GM19372 (cell line): Measurements from ENCODE around the gene TFPI.
"Not testable (repeated sequence)": the region's sequence is repeated elsewhere in the genome, so short reads cannot be mapped to it uniquely, and the experiment has no call there.

Source experiments
- ATAC-seq: cut with Tn5 transposase; IDR thresholded peaks from one replicate; pipeline ENCODE4 v1.9.1; 2021; ENCODE audit warnings: mild to moderate bottlenecking, low read depth, moderate library complexity; ENCODE audit not compliant: unreplicated experiment

TFPI gene

DNA sequence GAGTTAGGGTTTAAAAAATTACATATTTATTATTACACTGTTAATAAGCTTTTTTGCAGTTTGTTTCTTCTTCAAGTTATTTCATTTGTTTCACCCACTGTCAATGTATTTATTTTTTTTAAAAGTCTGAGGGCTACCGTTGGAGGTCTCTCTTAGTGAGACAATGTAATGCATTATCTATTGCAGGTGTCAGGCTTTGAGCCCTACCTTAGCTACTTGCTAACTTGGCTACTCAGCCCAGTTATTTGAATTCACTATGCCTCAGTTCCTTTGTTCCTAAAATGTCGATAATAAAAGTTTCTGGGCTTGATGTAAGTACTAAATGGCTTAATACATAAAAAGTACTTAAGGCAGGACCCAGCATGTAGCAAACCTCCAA, 458 bp upstream of the TFPI start:
- no peak for ATAC-seq

- ATAC-seq = no peak
Observed at GRCh38 chr2:187552828-187553681, 1.2 kb downstream of the TFPI start.

- ATAC-seq = no peak
Observed at GRCh38 chr2:187552381-187552780, 1.9 kb downstream of the TFPI start.

DNA sequence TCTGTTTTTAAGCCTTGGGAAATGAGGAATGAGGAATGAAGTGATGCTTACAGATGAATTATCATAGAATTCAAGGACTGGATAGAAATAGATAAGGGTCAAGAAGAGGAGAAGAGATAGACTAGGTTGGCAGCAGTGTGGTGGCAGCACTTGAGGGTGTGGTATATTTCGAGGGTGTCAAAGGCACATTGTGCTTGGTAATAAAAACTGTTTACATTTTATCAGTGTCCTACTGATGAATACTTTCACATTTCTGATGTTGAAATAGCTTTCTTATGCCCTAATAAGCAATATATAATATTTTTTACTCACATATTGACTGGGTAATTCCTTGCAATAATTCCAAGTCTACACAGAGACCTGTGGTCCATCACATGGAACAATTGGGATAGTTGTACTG, 3.4 kb downstream of the TFPI start:
- ATAC-seq = no peak

GRCh38 chr2:187549951-187550555, 4.2 kb downstream of the TFPI start:
- ATAC-seq = no peak

DNA sequence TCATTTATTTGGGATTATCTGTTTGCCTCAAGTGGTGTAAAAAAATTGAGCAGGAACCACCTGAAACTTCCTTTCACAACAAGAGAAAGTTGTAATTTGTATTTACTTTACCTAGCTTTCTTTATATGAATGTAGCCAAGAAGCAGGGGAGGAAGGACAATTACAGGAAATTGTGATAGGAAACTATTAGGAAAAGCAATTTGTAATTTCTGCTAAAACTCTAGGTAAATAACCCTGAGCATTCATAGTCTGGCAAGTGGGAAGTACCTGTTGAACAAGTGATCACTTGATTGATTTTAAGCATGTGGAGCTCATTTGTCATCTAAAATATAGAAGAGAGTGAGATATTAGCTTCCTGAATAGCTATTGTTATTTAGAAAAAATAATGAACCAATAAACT, 5.0 kb downstream of the TFPI start:
- ATAC-seq = no peak

DNA sequence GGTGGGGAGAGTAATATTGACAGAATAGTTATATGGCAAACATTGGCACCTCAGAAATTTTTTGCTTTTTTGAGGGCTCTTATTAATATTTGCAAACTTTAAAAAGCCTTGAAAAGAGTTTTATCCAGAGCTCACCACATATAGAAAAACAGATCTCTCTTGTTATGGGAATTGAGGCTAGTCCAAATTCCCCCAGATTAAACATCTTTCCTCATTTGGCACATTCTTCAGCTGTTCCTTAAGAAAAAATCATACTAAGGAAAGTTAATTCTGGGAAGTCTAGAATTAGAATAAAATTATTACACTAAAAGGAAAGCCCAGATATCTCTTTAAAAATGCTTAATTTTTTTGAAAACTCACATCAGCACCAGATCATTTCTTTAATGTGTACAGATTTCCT, 5.6 kb downstream of the TFPI start:
- ATAC-seq = no peak

DNA sequence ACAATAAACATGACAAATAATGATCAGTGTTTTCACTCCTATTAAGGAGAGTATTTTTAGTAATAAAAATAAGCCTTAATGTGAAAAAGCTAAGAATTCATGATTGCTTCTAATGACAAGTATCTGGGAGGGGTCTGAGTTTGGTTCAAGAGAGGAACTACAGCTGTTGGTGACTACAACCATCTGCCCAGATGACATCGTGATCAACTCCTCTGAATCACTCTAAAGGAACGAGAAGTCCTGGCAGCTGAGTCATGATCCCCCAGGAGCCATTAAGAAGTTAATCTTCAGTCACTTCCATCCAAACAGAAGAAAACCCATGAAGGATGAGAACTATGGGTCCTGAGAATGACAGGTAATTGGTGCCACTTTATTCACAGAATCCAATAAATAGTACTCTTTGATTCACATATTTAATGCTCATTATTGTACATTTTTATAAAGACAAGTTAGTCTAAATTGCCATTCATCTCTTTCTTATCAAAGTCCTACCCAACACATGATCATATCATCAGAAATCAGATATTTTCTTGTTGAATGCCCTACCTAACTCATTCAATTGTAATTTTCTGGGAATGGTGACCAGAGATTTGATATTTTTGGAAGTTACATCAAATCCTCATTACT, 6.8 kb downstream of the TFPI start:
- no peak for ATAC-seq

- no peak for ATAC-seq
Observed at GRCh38 chr2:187546762-187547333, 7.4 kb downstream of the TFPI start.

GRCh38 chr2:187545238-187545751, 8.9 kb downstream of the TFPI start:
- no peak for ATAC-seq

- ATAC-seq = no peak
Observed at GRCh38 chr2:187544371-187545080, 9.7 kb downstream of the TFPI start.

DNA sequence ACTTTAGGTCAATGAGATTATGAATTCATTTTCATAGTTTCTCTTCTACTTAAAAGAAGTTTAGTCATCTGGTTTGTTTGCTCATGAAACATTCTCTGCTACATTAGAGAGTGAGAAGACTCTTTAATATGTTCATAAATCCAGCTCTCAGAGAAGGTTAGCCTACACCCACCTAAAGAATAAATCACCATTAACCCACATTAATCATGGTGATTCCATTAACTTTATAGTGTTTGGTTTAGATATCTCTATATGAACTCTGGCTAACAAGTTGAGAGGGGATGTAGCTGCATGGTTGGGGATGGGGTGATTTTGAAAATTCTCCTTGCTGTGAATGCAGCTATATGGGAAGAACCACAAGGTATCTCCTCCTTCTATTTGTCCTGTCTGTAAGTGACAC, 10.7 kb downstream of the TFPI start:
- no peak for ATAC-seq

GRCh38 chr2:187542123-187542522, 12.1 kb downstream of the TFPI start:
- ATAC-seq = no peak

DNA sequence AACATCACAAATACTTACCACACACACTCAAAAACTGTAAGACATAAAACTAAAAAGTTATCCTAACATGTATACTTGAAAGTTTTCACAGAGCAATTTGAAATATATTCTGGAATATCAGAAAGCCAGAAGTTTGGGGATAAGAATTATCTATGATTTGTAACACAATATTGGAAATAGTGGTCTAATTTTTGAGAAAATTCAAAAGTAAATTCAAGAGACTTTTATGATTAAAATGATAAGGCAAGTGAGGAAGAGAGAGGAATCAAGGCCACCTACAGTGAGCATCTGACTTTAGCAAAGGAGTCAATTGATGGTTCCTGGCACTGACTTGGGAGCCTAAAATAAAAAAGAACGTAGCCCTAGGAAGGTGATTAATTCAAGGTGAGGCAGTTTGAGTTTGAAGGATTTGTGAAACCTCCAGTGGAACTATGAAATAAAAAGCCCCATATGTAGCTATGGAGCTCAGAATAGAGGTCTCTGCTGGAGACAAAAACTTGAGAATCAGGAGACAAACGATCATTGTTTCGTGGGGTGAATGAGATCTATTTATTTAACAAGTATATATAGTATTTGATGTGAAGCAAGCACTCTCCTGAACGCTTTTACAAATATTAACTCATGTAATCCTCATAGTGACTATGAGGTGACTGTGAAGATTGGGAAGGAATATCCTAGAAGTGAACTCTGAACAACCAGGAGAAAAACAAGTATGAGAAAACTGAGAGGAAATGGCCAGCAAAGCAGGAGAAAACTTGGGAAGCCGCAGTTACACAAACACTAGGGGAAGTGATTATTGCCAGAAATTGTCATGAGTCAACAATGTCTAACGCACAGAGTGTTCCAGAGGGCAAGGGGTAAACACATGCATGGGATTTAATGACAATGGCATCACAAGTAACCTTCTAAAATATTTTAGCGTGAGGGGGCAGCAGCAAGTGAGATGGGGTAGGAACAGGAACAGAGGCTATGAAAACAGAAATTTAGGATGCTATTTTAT, 12.8 kb downstream of the TFPI start:
- no peak for ATAC-seq

DNA sequence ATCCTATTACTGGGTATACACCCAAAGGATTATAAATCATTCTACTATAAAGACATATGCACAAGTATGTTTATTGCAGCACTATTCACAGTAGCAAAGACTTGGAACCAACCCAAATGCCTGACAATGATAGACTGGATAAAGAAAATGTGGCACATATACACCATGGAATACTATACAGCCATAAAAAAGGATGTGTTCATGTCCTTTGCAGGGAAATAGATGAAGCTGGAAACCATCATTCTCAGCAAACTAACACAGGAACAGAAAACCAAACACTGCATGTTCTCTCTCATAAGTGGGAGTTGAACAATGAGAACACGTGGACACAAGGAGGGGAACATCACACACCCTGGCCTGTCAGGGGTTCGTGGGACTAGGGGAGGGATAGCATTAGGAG, 16.0 kb downstream of the TFPI start:
- ATAC-seq = not testable (repeated sequence)

DNA sequence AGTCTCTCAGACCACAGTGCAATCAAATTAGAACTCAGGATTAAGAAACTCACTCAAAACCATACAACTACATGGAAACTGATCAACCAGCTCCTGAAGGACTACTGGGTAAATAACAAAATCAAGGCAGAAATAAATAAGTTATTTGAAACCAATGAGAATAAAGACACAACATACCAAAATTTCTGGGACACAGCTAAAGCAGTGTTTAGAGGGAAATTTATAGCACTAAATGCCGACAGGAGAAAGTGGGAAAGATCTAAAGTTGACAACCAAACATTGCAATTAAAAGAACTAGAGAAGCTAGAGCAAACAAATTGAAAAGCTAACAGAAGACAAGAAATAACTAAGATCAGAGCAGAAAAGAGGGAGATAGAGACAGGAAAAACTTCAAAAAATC, 18.9 kb downstream of the TFPI start:
- ATAC-seq = not testable (repeated sequence)

DNA sequence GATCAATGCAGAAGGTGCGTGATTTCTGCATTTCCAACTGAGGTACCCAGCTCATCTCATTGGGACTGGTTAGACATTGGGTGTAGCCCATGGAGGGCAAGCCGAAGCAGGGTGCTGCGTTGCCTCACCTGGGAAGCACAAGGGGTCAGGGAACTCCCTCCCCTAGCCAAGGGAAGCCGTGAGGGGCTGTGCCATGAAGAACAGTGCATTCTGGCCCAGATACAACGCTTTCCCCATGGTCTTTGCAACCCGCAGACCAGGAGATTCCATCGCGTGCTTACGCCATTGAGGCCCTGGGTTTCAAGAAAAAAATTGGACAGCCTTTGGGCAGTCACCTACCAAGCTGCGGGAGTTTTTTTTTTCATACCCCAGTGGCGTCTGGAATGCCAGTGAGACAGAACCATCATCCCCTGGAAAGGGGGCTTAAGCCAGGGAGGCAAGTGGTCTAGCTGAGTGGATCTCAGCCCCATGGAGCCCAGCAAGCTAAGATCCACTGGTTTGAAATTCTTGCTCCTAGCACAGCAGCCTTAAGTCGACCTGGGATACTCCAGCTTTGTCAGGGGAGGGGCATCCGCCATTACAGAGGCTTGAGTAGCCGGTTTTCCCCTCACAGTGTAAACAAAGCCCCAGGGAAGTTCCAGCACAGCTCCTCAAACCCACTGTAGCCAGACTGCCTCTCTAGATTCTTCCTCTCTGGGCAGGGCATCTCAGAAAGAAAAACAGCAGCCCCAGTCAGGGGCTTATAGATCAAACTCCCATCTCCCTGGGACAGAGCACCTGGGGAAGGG, 21.7 kb downstream of the TFPI start:
- ATAC-seq = no peak

GRCh38 chr2:187529977-187530721, 24.1 kb downstream of the TFPI start:
- ATAC-seq = no peak
